Activated B cell treated with CpG ODN at 0.5 μM for 24 hours (primary cell): ENCODE results near the gene IL7R. TPM values are rescaled to one million over a fixed set of nuclear protein-coding genes. Genes with fewer than 3 reads are reported as not detected.

Experiments
- ATAC-seq: fragments of 200-7000 bp; cut with Tn5 transposase; one replicate; pipeline ENCODE4 v1.10.0; 2021; ENCODE audit warnings: low read depth, mild to moderate bottlenecking, moderate library complexity
- CTCF ChIA-PET: fragments of 350-600 bp; sonication (Branson Sonifier 250); formaldehyde crosslinking; loops from one replicate; lab custom pipeline; 2021; ENCODE audit warnings: antibody characterized with exemption; lab: Charles Lee
- POLR2A ChIA-PET: fragments of 350-600 bp; sonication (Branson Sonifier 250); formaldehyde crosslinking; loops from one replicate; lab custom pipeline; 2021; ENCODE audit warnings: antibody characterized with exemption; lab: Charles Lee
- DNase-seq: peaks from one replicate; pipeline ENCODE4 v3.0.0; 2022
- H3K27ac Mint-ChIP-seq: one replicate; pipeline ENCODE4 v1.8.0; 2020; ENCODE audit warnings: mixed read lengths
- H3K27me3 Mint-ChIP-seq: one replicate; pipeline ENCODE4 v1.8.0; 2021; ENCODE audit warnings: mixed read lengths
- H3K36me3 Mint-ChIP-seq: one replicate; pipeline ENCODE4 v1.8.0; 2021; ENCODE audit warnings: low read depth, mixed read lengths
- H3K4me1 Mint-ChIP-seq: one replicate; pipeline ENCODE4 v1.8.0; 2021; ENCODE audit warnings: mixed read lengths
- H3K4me3 Mint-ChIP-seq: one replicate; pipeline ENCODE4 v1.8.0; 2020; ENCODE audit warnings: mild to moderate bottlenecking, mixed read lengths
- H3K9me3 Mint-ChIP-seq: one replicate; pipeline ENCODE4 v1.8.0; 2020; ENCODE audit warnings: mixed read lengths
- intact Hi-C: fragments of 100-400 bp; cut with micrococcal nuclease; formaldehyde crosslinking; loops from one replicate; pipeline ENCODE4 v1.15.1; 2024
- total RNA-seq: library from RNA; stranded (reverse); gene quantifications from 2 replicates; pipeline ENCODE4 v1.2.3, GENCODE V29; 2022
- TF ChIP-seq, protein P1 (sequence below): fragments of 200-600 bp; IDR thresholded peaks from one replicate; pipeline ENCODE4 v1.8.0; 2022; ENCODE audit warnings: antibody characterized with exemption, mild to moderate bottlenecking

The IL7R gene
- total RNA-seq, 1 donor from 2014 or later: 3.0 TPM

DNA sequence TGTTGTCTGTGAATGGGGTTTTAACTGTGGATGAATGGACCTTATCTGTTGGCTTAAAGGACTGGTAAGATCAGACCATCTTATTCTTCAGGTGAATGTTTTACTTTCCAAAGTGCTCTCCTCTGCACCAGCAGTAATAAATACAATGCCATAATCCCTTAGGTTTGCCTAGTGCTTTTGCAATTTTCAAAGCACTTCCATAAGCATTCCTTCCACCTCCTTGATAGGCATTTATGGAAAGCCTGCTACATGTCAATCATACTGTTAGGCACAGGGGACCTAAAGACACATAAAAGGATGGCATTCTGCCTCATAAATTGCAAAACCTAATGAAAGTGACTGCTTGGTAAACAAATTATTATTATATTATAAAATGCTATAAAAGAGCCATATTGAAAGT is 21.4 kb downstream of the IL7R start:
- TF ChIP-seq, protein P1, sequence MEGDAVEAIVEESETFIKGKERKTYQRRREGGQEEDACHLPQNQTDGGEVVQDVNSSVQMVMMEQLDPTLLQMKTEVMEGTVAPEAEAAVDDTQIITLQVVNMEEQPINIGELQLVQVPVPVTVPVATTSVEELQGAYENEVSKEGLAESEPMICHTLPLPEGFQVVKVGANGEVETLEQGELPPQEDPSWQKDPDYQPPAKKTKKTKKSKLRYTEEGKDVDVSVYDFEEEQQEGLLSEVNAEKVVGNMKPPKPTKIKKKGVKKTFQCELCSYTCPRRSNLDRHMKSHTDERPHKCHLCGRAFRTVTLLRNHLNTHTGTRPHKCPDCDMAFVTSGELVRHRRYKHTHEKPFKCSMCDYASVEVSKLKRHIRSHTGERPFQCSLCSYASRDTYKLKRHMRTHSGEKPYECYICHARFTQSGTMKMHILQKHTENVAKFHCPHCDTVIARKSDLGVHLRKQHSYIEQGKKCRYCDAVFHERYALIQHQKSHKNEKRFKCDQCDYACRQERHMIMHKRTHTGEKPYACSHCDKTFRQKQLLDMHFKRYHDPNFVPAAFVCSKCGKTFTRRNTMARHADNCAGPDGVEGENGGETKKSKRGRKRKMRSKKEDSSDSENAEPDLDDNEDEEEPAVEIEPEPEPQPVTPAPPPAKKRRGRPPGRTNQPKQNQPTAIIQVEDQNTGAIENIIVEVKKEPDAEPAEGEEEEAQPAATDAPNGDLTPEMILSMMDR: no peak
- intact Hi-C loops: no loop called here
- no peak for ATAC-seq
- Mint-ChIP-seq H3K4me3 (no peak overlapping the region), H3K27ac (no peak overlapping the region), H3K36me3 (no peaks in the 10 kb centered on the region), H3K4me1 (peaks cover 4% of the 10 kb centered on the region), H3K27me3 (no peaks in the 10 kb centered on the region), H3K9me3 (no peaks in the 10 kb centered on the region)
- POLR2A ChIA-PET: no interaction called here
- no peak for DNase-seq
- CTCF ChIA-PET: no interaction called here

DNA sequence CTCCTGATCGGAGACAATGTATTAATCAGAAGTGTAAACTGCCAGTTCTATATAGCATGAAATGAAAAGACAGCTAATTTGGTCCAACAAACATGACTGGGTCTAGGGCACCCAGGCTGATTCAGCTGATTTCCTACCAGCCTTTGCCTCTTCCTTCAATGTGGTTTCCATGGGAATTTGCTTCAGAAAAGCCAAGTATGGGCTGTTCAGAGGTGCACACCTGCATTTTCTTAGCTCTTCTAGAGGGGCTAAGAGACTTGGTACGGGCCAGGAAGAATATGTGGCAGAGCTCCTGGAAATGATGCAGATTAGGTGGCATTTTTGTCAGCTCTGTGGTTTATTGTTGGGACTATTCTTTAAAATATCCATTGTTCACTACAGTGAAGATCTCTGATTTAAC is 22.4 kb downstream of the IL7R start:
- H3K36me3 Mint-ChIP-seq: no peaks in the 10 kb centered on the region
- POLR2A ChIA-PET: no interaction called here
- DNase-seq (no peak), ATAC-seq (no peak)
- H3K27ac Mint-ChIP-seq: no peak overlapping the region
- no peaks in the 10 kb centered on the region for H3K9me3 Mint-ChIP-seq
- peaks cover 7% of the 10 kb centered on the region for H3K4me1 Mint-ChIP-seq
- intact Hi-C loops: no loop called here
- no peaks in the 10 kb centered on the region for H3K27me3 Mint-ChIP-seq
- TF ChIP-seq, protein P1: no peak
- CTCF ChIA-PET: no interaction called here
- no peak overlapping the region for H3K4me3 Mint-ChIP-seq

DNA sequence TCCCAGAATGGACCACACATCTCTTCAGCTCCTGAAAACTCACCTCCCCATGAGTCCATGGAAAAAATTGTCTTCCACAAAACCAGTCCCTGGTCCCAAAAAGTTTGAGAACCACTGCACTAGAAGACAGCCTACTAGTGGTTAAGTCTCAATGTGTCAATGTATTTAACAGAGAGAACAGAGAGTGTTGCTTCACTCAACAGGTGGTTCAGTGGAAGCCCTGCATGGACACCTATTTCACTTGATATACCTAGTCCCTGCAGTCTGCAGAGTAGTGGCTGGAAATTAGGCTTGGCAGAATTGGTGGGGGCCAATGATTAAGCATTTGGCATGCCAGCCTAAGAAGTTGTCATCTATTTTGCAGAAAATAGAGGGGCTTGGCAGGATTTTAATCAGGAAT is 23.0 kb downstream of the IL7R start:
- no peak for ATAC-seq
- no peaks in the 10 kb centered on the region for H3K36me3 Mint-ChIP-seq
- intact Hi-C loops: no loop called here
- ChIA-PET POLR2A (no interaction called here), CTCF (no interaction called here)
- no peak overlapping the region for H3K27ac Mint-ChIP-seq
- no peaks in the 10 kb centered on the region for H3K27me3 Mint-ChIP-seq
- H3K4me3 Mint-ChIP-seq: no peak overlapping the region
- peaks cover 12% of the 10 kb centered on the region for H3K4me1 Mint-ChIP-seq
- no peaks in the 10 kb centered on the region for H3K9me3 Mint-ChIP-seq
- TF ChIP-seq, protein P1: no peak
- DNase-seq: no peak

DNA sequence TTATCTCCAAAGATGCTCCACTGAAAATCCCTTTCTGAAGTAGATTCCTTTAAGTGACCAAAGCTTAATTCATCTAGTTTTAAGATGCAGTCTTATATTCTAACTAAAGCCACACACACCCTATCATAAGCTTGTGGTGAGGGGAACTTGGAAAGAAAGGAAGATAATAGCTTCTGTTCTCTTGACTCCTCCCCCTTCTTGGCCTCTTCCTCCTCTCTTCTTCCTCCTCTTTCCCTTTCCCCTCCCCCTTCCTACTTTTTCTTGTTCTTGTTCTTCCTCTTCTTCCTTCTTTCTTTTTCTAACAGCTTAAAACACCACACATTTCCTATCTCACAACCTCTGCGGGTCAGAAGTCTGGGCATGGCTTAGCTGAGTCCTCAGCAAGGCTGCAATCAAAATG is 23.5 kb downstream of the IL7R start:
- Mint-ChIP-seq H3K27ac (no peak overlapping the region), H3K9me3 (no peaks in the 10 kb centered on the region), H3K27me3 (no peaks in the 10 kb centered on the region), H3K4me1 (peaks cover 12% of the 10 kb centered on the region), H3K4me3 (no peak overlapping the region), H3K36me3 (no peaks in the 10 kb centered on the region)
- intact Hi-C loops: no loop called here
- ChIA-PET POLR2A (no interaction called here), CTCF (no interaction called here)
- TF ChIP-seq, protein P1: no peak
- DNase-seq: no peak
- no peak for ATAC-seq

DNA sequence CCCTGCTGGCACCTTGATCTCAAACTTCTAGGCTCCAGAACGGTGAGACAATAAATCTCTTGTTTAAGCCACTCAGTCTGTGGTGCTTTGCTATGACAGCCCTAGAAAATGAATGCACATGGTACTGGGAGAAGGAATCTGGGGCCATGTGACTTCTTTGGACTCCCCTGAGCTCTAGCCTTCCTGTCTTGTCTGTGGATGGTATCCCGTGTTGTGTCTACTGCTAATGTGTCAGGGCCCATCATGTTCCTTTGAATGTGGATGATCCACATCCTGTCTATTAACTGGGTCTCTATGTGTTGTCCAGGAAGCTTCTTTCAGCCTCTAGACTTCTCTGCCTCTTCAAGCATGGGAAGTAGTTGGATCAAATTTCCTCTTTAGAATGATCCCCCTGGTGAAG is 25.1 kb downstream of the IL7R start:
- TF ChIP-seq, protein P1: no peak
- H3K27ac Mint-ChIP-seq: no peak overlapping the region
- intact Hi-C loops: no loop called here
- ATAC-seq (no peak), DNase-seq (no peak)
- H3K9me3 Mint-ChIP-seq: no peaks in the 10 kb centered on the region
- CTCF ChIA-PET: no interaction called here
- no peaks in the 10 kb centered on the region for H3K36me3 Mint-ChIP-seq
- H3K4me3 Mint-ChIP-seq: no peak overlapping the region
- POLR2A ChIA-PET: no interaction called here
- H3K4me1 Mint-ChIP-seq: peaks cover 9% of the 10 kb centered on the region
- H3K27me3 Mint-ChIP-seq: no peaks in the 10 kb centered on the region
